ENCODE results near the gene HERC6. TPM values are rescaled to one million over a fixed set of nuclear protein-coding genes. Genes with fewer than 3 reads are reported as not detected.
"Not testable (repeated sequence)": the region's sequence is repeated elsewhere in the genome, so short reads cannot be mapped to it uniquely, and the experiment has no call there.

Gene HERC6
- total RNA-seq, 1 donor from 2014 or later = 7.2 TPM

DNA sequence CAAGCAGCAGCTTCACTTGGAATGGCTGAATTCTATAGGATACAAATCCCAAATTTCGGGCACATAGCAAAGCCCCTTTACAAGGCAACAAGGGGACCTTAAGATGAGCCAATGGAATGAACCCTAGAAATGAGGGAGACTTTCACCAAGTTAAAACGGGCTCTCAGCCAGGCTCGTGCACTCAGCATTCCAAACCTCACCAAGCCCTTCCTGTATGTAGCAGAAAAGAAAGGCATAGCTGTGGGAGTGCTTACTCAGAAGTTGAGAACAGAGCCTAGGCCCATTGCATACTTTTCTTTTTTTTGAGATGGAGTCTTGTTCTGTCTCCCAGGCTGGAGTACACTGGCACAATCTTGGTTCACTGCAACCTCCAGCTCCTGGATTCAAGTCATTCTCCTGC, 67.5 kb downstream of the HERC6 start:
- DNase-seq (ENCODE audit: low read depth, low spot score) = no peak

DNA sequence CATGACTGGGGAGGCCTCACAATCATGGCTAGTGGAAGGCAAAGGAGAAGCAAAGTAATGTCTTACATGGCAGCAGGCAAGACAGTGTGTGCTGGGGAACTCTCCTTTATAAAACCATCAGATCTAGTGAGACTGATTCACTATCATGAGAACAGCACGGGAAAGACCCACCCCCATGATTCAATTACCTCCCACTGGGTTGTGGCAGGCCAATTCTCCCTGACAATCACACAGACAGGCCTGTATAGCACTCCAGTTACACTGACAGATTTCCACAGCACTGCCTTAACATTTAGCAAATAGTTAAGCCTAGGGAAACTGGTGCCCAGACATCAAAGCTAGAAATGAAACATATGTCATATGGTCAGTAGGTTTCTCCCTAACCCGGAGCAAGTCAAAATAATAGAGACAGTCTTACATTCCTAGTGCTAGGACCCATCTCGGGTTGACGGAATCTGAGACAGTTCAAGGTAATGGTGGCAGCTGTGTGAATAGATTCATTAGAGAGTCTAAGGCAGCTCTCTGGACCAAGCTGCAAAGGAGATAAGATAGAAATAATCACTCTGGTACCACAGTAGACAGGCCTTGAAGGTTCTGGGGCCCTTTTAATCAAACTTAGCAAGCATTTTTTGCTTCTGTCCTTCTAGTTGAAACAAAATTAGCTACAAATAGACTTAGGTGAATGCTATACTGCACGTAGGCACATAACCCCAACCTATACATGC, 68.9 kb downstream of the HERC6 start:
- no peak for DNase-seq (ENCODE audit: low read depth, low spot score)

DNA sequence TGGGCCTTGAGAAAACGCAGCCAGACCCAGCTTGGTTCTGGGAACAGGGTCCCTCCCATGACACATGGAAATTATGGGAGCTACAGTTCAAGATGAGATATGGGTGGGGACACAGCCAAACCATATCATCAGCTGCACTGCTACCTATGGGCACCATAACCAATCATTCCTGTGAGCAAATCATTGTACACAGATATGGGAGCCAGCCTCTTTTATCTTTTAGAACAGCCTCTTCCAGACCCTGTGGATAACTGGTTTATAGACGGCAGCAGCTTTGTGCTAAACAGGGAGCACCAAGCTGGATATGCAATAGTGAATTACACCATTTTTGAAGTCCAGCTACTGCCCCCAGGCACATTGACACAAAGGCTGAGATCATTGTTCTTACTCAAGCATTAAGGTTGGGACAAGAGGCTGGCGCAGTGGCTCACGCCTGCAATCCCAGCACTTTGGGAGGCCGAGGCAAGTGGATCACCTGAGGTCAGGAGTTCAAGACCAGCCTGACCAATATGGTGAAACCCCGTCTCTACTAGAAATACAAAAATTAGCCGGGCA, 69.6 kb downstream of the HERC6 start:
- not testable (repeated sequence) for DNase-seq (ENCODE audit: low read depth, low spot score)

DNA sequence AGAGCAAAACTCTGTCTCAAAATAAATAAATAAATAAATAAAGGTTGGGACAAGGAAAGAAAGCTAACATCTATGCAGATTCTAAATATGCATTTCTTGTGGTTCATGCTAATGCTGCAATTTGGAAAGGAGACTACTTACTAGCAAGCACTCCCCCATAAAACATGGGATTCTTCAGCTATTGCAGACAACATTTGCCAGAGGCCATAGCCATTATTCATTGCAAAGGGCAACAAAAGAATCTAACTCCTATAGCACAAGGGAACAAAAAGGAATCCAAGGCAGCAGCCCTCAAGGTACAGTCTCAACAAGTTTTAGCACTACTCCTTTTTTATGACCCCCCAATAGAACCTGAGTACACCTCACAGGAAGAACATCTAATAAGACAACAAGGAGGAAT, 70.2 kb downstream of the HERC6 start:
- no peak for DNase-seq (ENCODE audit: low read depth, low spot score)

DNA sequence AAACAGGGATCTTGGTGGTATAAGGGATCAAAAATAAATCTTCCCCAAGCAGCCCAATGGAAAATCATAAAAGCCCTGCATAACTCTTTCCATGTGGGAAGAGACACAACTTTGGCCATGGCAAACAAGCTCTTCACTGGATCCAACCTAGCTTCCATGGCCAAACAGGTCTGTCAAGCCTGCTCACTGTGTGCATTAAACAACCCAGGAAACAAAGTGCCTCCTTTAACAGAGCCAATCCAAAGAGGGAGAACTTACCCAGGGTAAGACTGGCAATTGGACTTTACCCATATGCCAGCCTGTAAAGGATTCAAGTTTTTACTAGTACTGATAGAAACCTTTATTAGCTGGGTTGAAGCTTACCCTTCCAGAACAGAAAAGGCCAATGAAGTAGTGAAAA, 70.6 kb downstream of the HERC6 start:
- DNase-seq (ENCODE audit: low read depth, low spot score) = no peak

DNA sequence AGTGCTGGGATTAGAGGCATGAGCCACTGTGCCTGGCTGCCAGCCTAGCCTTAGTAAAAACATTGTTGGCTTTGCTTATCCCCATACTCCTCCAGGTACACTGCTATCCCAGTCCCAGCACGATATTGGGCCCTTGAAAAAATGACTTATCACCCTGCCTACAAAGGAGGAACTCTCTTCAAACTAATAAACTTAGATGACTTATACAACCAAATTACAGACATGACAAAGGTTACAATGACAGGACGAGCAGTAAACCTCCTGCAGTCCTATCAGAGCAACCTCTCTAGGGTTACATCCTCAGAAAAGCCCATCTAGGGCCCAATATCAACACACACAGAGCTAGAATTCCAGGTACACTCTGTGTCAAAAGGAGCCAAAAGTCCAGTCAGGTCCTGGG, 72.6 kb downstream of the HERC6 start:
- DNase-seq (ENCODE audit: low read depth, low spot score) = no peak

DNA sequence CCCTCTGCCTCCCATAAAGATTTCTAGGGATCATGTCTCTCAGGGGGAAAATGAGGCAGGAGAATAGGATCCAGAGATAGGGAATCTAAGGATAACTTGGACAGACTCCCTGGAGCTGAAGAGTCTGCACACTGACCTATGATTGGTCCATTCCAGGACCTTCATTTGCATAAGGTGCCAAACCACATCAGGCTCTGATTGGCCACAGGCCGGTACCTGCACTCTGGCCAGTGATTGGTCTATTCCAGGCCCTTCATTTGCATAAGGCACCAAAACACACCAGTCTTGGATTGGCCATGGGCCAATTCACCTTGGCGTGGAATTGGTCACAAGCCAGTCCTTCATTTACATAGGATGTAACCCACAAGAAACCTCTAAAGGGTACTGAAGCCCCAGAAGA, 74.3 kb downstream of the HERC6 start:
- no peak for DNase-seq (ENCODE audit: low read depth, low spot score)

DNA sequence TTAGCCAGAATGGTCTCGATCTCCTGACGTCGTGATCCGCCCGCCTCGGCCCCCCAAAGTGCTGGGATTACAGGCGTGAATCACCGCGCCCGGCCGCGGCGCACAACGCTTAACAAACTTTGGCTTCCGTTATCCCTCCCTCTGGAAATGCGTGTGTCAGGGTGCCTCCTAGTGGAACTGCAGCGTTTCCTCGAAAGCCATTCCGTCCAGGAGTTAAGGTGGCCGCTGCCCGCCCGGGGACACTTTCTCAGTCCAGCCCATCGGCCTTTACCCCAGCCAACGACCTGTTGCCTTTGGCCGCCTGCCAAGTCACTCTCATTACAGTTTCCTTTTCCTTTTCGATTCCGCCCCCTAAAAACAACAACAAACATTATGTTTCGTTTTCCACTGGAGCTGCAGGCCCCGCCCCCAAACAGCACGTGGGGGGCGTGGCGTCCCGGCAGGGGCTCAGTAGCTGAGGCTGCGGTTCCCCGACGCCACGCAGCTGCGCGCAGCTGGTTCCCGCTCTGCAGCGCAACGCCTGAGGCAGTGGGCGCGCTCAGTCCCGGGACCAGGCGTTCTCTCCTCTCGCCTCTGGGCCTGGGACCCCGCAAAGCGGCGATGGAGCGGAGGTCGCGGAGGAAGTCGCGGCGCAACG, 78.1 kb downstream of the HERC6 start, which contains the start of gene HERC5:
Gene HERC5 (plus strand): TSS at position 450 of the 637 bp plus-strand sequence. CDS start 151 bp downstream, at position 601.
- DNase-seq (ENCODE audit: low read depth, low spot score) = peak; percentile 86

DNA sequence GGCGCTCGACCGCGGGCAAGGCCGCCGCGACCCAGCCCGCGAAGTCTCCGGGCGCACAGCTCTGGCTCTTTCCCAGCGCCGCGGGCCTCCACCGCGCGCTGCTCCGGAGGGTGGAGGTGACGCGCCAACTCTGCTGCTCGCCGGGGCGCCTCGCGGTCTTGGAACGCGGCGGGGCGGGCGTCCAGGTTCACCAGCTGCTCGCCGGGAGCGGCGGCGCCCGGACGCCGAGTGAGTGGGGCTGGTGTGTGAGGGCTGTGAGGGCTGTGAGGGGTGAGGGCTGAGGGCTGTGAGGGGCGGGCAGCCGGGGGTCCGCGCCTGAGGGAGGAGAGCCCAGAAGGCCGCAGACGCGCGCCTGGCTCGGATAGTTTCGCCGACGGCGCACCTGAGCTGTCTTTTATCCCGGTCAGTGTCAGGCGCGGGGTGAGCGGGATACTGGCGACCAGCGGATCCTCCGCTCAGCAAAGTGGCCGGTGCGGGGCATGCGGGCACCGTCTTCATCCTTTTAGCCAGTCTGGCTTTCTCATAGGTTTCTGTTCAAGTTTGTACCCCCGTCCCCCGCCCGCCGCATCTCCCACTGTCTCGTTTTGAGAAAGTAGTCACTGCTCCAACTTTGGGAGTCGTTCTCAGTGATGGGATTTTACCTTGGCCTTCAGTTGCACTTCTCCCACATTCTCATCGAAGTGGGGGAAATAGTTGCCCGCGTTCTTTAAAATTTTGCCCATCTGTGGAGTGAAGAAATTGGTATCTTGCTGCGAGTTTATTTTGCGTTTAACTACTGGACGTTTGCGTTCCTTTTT, 78.9 kb downstream of the HERC6 start:
- no peak for DNase-seq (ENCODE audit: low read depth, low spot score)

DNA sequence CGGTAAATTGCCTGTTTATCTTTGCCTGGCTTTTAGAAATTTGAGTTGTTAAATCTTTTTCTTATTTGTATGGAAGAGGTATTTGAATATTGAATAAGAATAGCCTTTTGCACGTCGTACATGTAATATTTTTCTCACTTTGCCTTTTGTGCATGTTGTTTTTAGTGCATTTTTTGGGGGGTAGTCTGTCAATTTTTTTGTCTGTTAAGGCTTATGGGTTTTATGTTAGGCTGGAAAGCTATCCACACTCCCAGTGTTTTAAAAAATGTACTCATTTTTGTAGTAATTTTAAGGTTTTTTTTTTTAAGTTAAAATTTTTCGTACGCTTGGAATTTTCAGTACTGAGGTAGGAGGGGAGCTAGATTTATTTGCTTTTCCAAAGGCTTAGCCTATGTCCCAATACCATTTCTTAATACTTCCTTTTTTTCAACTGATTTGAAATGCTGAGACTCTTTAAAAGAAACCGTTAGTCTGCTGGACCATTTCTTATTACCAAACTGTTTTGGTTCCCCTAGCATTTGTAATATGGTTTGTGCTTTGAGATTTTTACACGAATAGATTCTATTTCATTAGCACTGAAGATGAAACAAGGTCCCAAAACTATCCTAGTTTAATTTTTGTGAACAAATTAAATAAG, 79.6 kb downstream of the HERC6 start:
- DNase-seq (ENCODE audit: low read depth, low spot score) = no peak

DNA sequence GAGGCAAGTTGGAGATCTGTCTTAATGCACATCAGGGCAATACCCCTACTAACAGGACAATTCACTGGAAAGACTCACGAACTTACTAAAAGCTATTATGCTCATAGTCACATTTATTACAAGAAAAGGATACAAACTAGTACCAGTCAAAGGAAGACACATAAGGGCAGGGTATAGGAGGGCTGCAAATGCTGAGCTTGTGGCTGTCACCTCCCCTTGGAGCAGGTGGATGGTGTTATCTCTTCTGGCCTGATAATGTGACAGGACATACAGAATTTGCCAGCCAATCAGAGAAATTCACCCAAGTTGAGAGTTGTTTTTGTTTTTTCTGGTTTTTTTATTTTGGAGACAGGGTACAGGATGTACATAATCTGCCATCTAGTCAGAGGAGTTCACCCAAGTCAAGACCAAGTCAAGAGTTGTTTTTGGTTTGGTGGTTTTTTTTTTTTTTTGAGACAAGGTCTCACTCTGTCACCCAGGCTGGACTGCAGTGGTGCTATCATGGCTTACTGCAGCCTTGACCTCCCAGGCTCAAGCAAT, 87.1 kb downstream of the HERC6 start:
- DNase-seq (ENCODE audit: low read depth, low spot score) = no peak

DNA sequence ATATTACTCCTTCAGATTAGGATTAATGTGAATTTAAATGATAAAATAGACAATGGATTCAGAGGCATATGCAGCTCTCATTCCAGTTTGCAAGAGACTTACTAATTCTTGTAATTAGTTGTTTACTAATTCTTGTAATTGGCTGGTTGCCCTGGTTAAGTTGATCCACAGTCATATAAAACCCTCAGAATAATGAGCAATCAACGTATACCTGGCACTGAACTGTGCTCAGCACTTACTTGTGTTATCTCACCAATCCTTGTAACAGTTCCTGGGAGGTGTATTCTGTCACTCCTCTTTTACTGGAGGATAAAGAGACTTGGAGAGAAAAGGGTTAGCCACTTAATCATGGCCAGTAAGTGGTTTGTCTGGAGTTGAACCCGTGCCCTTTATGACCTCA, 88.7 kb downstream of the HERC6 start:
- DNase-seq (ENCODE audit: low read depth, low spot score) = no peak

DNA sequence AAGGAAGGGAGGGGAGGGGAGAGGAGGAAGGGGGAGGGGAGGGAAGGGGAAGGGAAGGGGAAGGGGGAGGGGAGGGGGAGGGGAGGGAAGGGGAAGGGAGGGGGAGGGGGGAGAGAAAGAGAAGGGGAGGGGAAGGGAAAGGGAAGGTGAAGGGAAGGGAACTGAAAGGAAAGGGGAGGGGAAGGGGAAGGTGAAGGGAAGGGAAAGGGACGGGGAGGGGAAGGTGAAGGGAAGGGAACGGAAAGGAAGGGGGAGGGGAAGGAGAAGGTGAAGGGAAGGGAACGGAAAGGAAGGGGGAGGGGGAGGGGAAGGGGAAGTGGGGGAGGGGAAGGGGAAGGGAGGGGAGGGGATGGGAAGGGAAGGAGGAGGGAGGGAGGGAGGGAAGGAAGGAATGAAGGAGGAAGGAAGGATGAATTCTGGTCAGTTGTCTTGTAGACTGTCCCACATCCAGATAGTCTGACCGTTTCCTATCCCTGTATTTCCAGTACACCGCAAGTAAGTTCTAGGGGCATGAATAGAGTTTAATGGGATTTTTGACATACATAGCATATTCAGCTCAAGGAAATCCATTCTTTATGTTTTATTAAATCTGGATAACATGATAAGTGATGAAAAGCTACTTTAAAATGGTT, 98.7 kb downstream of the HERC6 start:
- DNase-seq (ENCODE audit: low read depth, low spot score) = no peak

DNA sequence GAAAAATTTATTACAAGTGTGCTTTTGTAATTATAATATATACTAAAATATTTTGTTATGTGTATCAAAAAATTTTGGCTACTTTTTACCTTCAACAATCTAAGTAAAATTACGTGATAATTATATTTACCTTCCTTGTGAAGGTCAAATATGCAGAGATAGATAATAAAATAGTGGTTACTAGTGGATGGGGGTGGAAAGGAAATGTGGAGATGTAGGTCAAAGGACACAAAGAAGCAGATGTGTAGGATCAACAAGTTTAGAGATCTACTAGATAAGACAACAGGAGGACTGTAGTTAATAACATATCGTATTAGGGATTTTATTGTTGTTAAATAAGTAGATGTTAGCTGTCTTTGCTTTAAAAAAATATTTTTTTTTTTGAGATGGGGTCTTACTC, 99.6 kb downstream of the HERC6 start:
- DNase-seq (ENCODE audit: low read depth, low spot score) = no peak

DNA sequence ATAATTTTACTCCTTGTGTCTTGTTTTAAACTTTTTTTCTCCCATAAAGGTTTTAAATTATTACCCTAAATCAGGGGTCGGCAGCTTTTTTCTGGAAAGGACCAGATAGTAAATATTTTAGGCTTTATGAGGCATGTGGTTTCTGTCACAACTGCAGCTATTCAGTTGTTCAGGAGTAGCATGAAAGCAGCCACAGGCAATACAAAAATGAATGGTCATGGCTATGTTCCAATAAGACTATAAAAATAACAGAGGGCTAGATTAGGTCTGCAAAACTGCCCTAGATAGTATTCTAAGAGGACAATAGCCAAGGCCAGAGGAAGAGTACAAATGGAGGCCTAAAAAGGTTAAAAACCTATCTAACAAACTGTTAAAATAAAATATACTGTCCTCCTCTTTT, 102.9 kb downstream of the HERC6 start:
- no peak for DNase-seq (ENCODE audit: low read depth, low spot score)

DNA sequence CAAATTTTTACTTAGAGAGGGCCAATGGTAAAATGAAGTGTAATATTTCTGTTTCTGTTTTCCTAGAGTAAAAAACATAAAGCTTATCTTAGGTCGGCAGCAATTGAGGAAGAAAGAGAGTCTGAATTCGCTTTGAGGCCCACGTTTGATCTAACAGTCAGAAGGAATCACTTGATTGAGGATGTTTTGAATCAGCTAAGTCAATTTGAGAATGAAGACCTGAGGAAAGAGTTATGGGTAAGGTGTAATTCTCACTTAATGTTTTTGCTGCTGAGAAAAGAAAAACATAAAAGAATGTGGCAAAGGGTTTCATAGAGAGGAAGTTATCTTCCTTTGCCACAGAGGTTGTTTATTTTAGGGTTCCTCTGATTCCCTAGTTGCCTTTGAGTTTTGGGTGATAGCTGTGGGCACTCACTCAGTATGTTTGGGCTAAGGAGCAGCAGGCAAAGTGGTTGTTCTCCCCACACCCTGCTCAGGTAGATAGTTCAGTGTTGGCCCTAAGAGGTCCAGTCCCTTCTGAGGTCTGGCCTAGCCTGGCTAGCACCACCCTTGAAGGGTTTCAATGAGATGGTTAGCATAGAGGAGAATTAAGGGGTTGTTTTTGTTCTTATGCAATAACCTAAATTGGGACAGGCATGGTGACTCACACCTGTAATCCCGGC, 110.6 kb downstream of the HERC6 start:
- DNase-seq (ENCODE audit: low read depth, low spot score) = no peak
